ENCODE data around the gene NTM. TPM values are rescaled to one million over a fixed set of nuclear protein-coding genes. Genes with fewer than 3 reads are reported as not detected.
"Not testable (repeated sequence)": the region's sequence is repeated elsewhere in the genome, so short reads cannot be mapped to it uniquely, and the experiment has no call there.

NTM gene
- total RNA-seq, 4 donors from 2014 or later = 1.4 to 5.7 TPM; not detected in 2

- no peak for TF ChIP-seq POLR2A (IDR thresholded peaks at IDR 0.05)
- no peak for TF ChIP-seq CTCF (IDR thresholded peaks at IDR 0.05)
- DNase-seq = no peak
- Histone ChIP-seq H3K4me3 (no peak overlapping the region), H3K9me3 (no peaks in the 10 kb centered on the region), H3K27me3 (no peaks in the 10 kb centered on the region), H3K36me3 (no peaks in the 10 kb centered on the region), H3K4me1 (no peaks in the 10 kb centered on the region), H3K27ac (no peak overlapping the region)
- intact Hi-C loops (cut with DNase I; ENCODE audit: low total_unique reads) = no loop called here
Measured at GRCh38 chr11:131678658-131679340, 308.4 kb downstream of the NTM start.

GRCh38 chr11:131680448-131680847 lies 310.0 kb downstream of the NTM start:
- intact Hi-C loops (cut with DNase I; ENCODE audit: low total_unique reads); H3K9me3 ChIP-seq; H3K27ac ChIP-seq; H3K4me1 ChIP-seq; H3K36me3 ChIP-seq; H3K4me3 ChIP-seq; DNase-seq; H3K27me3 ChIP-seq: not testable (repeated sequence)

GRCh38 chr11:131681920-131682319 lies 311.5 kb downstream of the NTM start:
- no peak for DNase-seq
- no peaks in the 10 kb centered on the region for H3K27me3 ChIP-seq
- intact Hi-C loops (cut with DNase I; ENCODE audit: low total_unique reads) = no loop called here
- H3K9me3 ChIP-seq = no peaks in the 10 kb centered on the region
- no peak overlapping the region for H3K27ac ChIP-seq
- TF ChIP-seq CTCF (IDR thresholded peaks at IDR 0.05) (no peak), POLR2A (IDR thresholded peaks at IDR 0.05) (no peak)
- no peak overlapping the region for H3K4me3 ChIP-seq
- H3K36me3 ChIP-seq = no peaks in the 10 kb centered on the region
- H3K4me1 ChIP-seq = no peaks in the 10 kb centered on the region

- no peak overlapping the region for H3K4me3 ChIP-seq
- no peaks in the 10 kb centered on the region for H3K27me3 ChIP-seq
- no peaks in the 10 kb centered on the region for H3K9me3 ChIP-seq
- DNase-seq = no peak
- no peaks in the 10 kb centered on the region for H3K36me3 ChIP-seq
- no peaks in the 10 kb centered on the region for H3K4me1 ChIP-seq
- intact Hi-C loops (cut with DNase I; ENCODE audit: low total_unique reads) = no loop called here
- no peak overlapping the region for H3K27ac ChIP-seq
- TF ChIP-seq CTCF (IDR thresholded peaks at IDR 0.05) = no peak
- no peak for TF ChIP-seq POLR2A (IDR thresholded peaks at IDR 0.05)
Measured at GRCh38 chr11:131682373-131683015, 312.1 kb downstream of the NTM start.

GRCh38 chr11:131683131-131683530 lies 312.7 kb downstream of the NTM start:
- DNase-seq = no peak
- no peak for TF ChIP-seq POLR2A (IDR thresholded peaks at IDR 0.05)
- no peak for TF ChIP-seq CTCF (IDR thresholded peaks at IDR 0.05)
- intact Hi-C loops (cut with DNase I; ENCODE audit: low total_unique reads) = no loop called here
- Histone ChIP-seq H3K27me3 (no peaks in the 10 kb centered on the region), H3K9me3 (no peaks in the 10 kb centered on the region), H3K4me1 (no peaks in the 10 kb centered on the region), H3K4me3 (no peak overlapping the region), H3K27ac (no peak overlapping the region), H3K36me3 (no peaks in the 10 kb centered on the region)

All from uterus (tissue), 4 donors.